K562 (cell line): ENCODE data around the gene TEX54. TPM values are rescaled to one million over a fixed set of nuclear protein-coding genes. Genes with fewer than 3 reads are reported as not detected.

Source experiments
- ATF2 ChIP-seq: sonication (generic); formaldehyde crosslinking; IDR thresholded peaks from 2 replicates; pipeline ENCODE4 v1.8.1; 2022; ENCODE audit warnings: missing genetic modification reagents
- CBFB ChIP-seq: sonication (generic); formaldehyde crosslinking; IDR thresholded peaks from 2 replicates; pipeline ENCODE4 v1.4.0; 2020; ENCODE audit warnings: mild to moderate bottlenecking, missing genetic modification reagents
- CHD4 ChIP-seq: fragments of 200-600 bp; sonication (generic); IDR thresholded peaks from 3 replicates; pipeline ENCODE4 v1.6.1; 2012; ENCODE audit warnings: low read depth, mild to moderate bottlenecking, mixed read lengths, low read length, inconsistent platforms; ENCODE audit not compliant: insufficient read depth, insufficient replicate concordance, poor library complexity, severe bottlenecking
- GABPA ChIP-seq: fragments of 200-800 bp; sonication (Bioruptor generic); conservative IDR thresholded peaks from 2 replicates; pipeline ENCODE4 v1.6.1; 2016; ENCODE audit warnings: low read depth, missing genetic modification characterization, missing compliant biosample characterization
- HDAC2 ChIP-seq: fragments of 450-650 bp; IDR thresholded peaks from 2 replicates; pipeline ENCODE4 v1.6.1; 2016; ENCODE audit warnings: mild to moderate bottlenecking
- HMG20A ChIP-seq: fragments of 450-650 bp; formaldehyde crosslinking; conservative IDR thresholded peaks from 2 replicates; pipeline ENCODE4 v1.4.0; 2020; ENCODE audit warnings: mild to moderate bottlenecking, mixed read lengths
- ID3 ChIP-seq, 2 experiments: fragments of 250-450 bp in 1 of 2; fragments of 450-650 bp in 1 of 2; sonication (Bioruptor Pico) in 1 of 2; IDR thresholded peaks; 2 replicates each; pipeline versions ENCODE4 v1.6.1 to v1.8.0; 2016 to 2021; ENCODE audit warnings: mild to moderate bottlenecking in 2 of 2, moderate library complexity in 2 of 2, missing compliant biosample characterization in 1 of 2, missing genetic modification characterization in 1 of 2
- MED1 ChIP-seq: sonication (generic); formaldehyde crosslinking; IDR thresholded peaks from 2 replicates; pipeline ENCODE4 v1.8.1; 2023; ENCODE audit warnings: missing genetic modification reagents, borderline replicate concordance
- PKNOX1 ChIP-seq: fragments of 450-650 bp; IDR thresholded peaks from 2 replicates; pipeline ENCODE4 v1.6.1; 2016
- ZBTB26 ChIP-seq: fragments of 450-650 bp; formaldehyde crosslinking; IDR thresholded peaks from 2 replicates; pipeline ENCODE4 v1.4.0; 2022; ENCODE audit warnings: missing genetic modification characterization
- ZBTB49 ChIP-seq: sonication (generic); formaldehyde crosslinking; IDR thresholded peaks from 2 replicates; pipeline ENCODE4 v1.8.0; 2022; ENCODE audit warnings: missing genetic modification reagents, mild to moderate bottlenecking, borderline replicate concordance
- ZEB2 ChIP-seq: fragments of 450-650 bp; IDR thresholded peaks from 2 replicates; pipeline ENCODE4 v1.6.1; 2016
- ZHX1 ChIP-seq: fragments of 150-350 bp; conservative IDR thresholded peaks from 2 replicates; pipeline ENCODE4 v1.6.1; 2014; ENCODE audit warnings: low read length
- polyA plus RNA-seq, 8 experiments: library from polyadenylated mRNA; depleted of rRNA in 4 of 8; stranded (reverse) in 5 of 8; unstranded in 3 of 8; fragments of >200 nt; fragmentation: Nextera tagmentation in 2 of 8; fragmentation: Illumina TruSeq in 1 of 8; extraction: Ambion mirVana in 2 of 8; extraction: Trizol in 1 of 8; gene quantifications; 2 replicates each; pipeline versions ENCODE4 v1.2.1 to v1.2.3, GENCODE V29; 2011 to 2014; ENCODE audit warnings: inconsistent platforms in 1 of 8, missing spikeins in 1 of 8
- total RNA-seq, 7 experiments: library from RNA; depleted of rRNA in 6 of 7; stranded (reverse); fragments of >200 nt in 6 of 7; fragmentation: Illumina TruSeq in 2 of 7; extraction: Trizol in 2 of 7; gene quantifications; 2 replicates each; pipeline versions ENCODE4 v1.2.1 to v1.2.3, GENCODE V29; 2011 to 2021; ENCODE audit warnings: low replicate concordance in 1 of 7

The TEX54 gene
- total and polyA plus RNA-seq, 9 of the 15 experiments (the other 6 are each of a cell fraction or from before 2014, with no cell fraction given): not detected

- TF ChIP-seq ZBTB49 (CRISPR knock-in tag): no peak
- TF ChIP-seq MED1 (CRISPR knock-in tag): no peak
- no peak for TF ChIP-seq ZBTB26 (CRISPR knock-in tag)
- TF ChIP-seq CBFB: no peak
- no peak for TF ChIP-seq ZEB2
- TF ChIP-seq ATF2 (CRISPR knock-in tag): peak; percentile 21; the same call in 1 of the 2 replicates
- TF ChIP-seq HMG20A (CRISPR knock-in tag): no peak
- no peak for TF ChIP-seq GABPA
- TF ChIP-seq ZHX1: no peak
- TF ChIP-seq HDAC2: no peak
- TF ChIP-seq CHD4: no peak
- TF ChIP-seq PKNOX1: no peak
- no peak for TF ChIP-seq ID3 (CRISPR knock-in tag; IDR thresholded peaks at IDR 0.05)
- TF ChIP-seq ID3 (tag; IDR thresholded peaks at IDR 0.05): 0 out of 2 replicates have a peak, but pooled peaks have one; percentile 12
Measured at GRCh38 chr11:62856333-62856895, 23.8 kb upstream of the TEX54 start (continued).
